ENCODE results near the gene BCL11B. TPM values are rescaled to one million over a fixed set of nuclear protein-coding genes. Genes with fewer than 3 reads are reported as not detected.

Gene BCL11B
- total RNA-seq, 4 donors from 2014 or later, result under 0.01 to 1.1 (median 0.39) TPM

GRCh38 chr14:99315197-99315596, 43.2 kb upstream of the BCL11B start:
- H3K27me3 ChIP-seq, result peaks cover 50% of the 10 kb centered on the region
- no peaks in the 10 kb centered on the region for H3K4me1 ChIP-seq
- H3K27ac ChIP-seq, result no peak overlapping the region
- peaks cover 0 to 22% (median 0%) of the 10 kb centered on the region in 3 donors for H3K9me3 ChIP-seq
- no peak overlapping the region for H3K4me3 ChIP-seq
- ATAC-seq, result no peak
- WGBS, 2 donors (ENCODE audit: low coverage in 1 of 2), result 68 to 70% methylated on average over 7 to 8 of the region's 8 CpGs
- no peaks in the 10 kb centered on the region for H3K36me3 ChIP-seq
- TF ChIP-seq EP300 (IDR thresholded peaks at IDR 0.05), result no peak
- no peak for TF ChIP-seq POLR2AphosphoS5 (IDR thresholded peaks at IDR 0.05)
- TF ChIP-seq POLR2A (IDR thresholded peaks at IDR 0.05), result no peak
- TF ChIP-seq CTCF (IDR thresholded peaks at IDR 0.05), result no peak

GRCh38 chr14:99314623-99315022, 42.6 kb upstream of the BCL11B start:
- no peak overlapping the region for H3K4me3 ChIP-seq
- no peaks in the 10 kb centered on the region for H3K4me1 ChIP-seq
- no peak overlapping the region for H3K27ac ChIP-seq
- 68 to 79% methylated on average over 6 to 7 of the region's 9 CpGs for WGBS, 2 donors (ENCODE audit: low coverage in 1 of 2)
- no peaks in the 10 kb centered on the region for H3K36me3 ChIP-seq
- H3K9me3 ChIP-seq, result peaks cover 0 to 22% (median 0%) of the 10 kb centered on the region in 3 donors
- H3K27me3 ChIP-seq, result peaks cover 45% of the 10 kb centered on the region
- no peak for TF ChIP-seq POLR2AphosphoS5 (IDR thresholded peaks at IDR 0.05)
- no peak for TF ChIP-seq EP300 (IDR thresholded peaks at IDR 0.05)
- TF ChIP-seq CTCF (IDR thresholded peaks at IDR 0.05), result no peak
- TF ChIP-seq POLR2A (IDR thresholded peaks at IDR 0.05), result no peak
- no peak for ATAC-seq

GRCh38 chr14:99313234-99313633, 41.2 kb upstream of the BCL11B start:
- no peak for TF ChIP-seq POLR2AphosphoS5 (IDR thresholded peaks at IDR 0.05)
- no peak for TF ChIP-seq EP300 (IDR thresholded peaks at IDR 0.05)
- no peak for TF ChIP-seq POLR2A (IDR thresholded peaks at IDR 0.05)
- TF ChIP-seq CTCF (IDR thresholded peaks at IDR 0.05), result no peak
- H3K4me1 ChIP-seq, result no peaks in the 10 kb centered on the region
- 80 to 86% methylated on average over 1 of the region's 1 CpG for WGBS, 2 donors (ENCODE audit: low coverage in 1 of 2)
- no peak overlapping the region for H3K4me3 ChIP-seq
- H3K27me3 ChIP-seq, result peaks cover 34% of the 10 kb centered on the region
- no peak overlapping the region for H3K27ac ChIP-seq
- peaks cover 0 to 22% (median 0%) of the 10 kb centered on the region in 3 donors for H3K9me3 ChIP-seq
- no peaks in the 10 kb centered on the region for H3K36me3 ChIP-seq
- ATAC-seq, result no peak

GRCh38 chr14:99312106-99312505, 40.1 kb upstream of the BCL11B start:
- 80% methylated on average over 2 of the region's 7 CpGs; no CpG with 5 or more reads in 1 of the 2 donors for WGBS, 2 donors (ENCODE audit: low coverage in 1 of 2)
- Histone ChIP-seq H3K27ac (no peak overlapping the region), H3K9me3 (peaks cover 0 to 22% (median 0%) of the 10 kb centered on the region in 3 donors), H3K4me1 (no peaks in the 10 kb centered on the region), H3K36me3 (no peaks in the 10 kb centered on the region), H3K4me3 (no peak overlapping the region), H3K27me3 (peaks cover 23% of the 10 kb centered on the region)
- no peak for ATAC-seq
- TF ChIP-seq POLR2AphosphoS5 (IDR thresholded peaks at IDR 0.05) (no peak), CTCF (IDR thresholded peaks at IDR 0.05) (no peak), EP300 (IDR thresholded peaks at IDR 0.05) (no peak)

- Histone ChIP-seq H3K36me3 (no peaks in the 10 kb centered on the region), H3K4me1 (no peaks in the 10 kb centered on the region), H3K27me3 (peaks cover 4% of the 10 kb centered on the region), H3K4me3 (no peak overlapping the region), H3K27ac (no peak overlapping the region), H3K9me3 (peaks cover 0 to 23% (median 0%) of the 10 kb centered on the region in 3 donors)
- WGBS, 2 donors (ENCODE audit: low coverage in 1 of 2), result 93% methylated on average over 4 of the region's 4 CpGs; no CpG with 5 or more reads in 1 of the 2 donors
- TF ChIP-seq POLR2AphosphoS5 (IDR thresholded peaks at IDR 0.05) (no peak), POLR2A (IDR thresholded peaks at IDR 0.05) (no peak), CTCF (IDR thresholded peaks at IDR 0.05) (no peak), EP300 (IDR thresholded peaks at IDR 0.05) (no peak)
- no peak for ATAC-seq
Observed at GRCh38 chr14:99309220-99309766, 37.3 kb upstream of the BCL11B start.

Data from gastroesophageal sphincter (tissue), 4 donors.